Endothelial cell of hepatic sinusoid (primary cell): ENCODE measurements around the gene CELF2.

Source experiments
- in situ Hi-C: cut with HindIII; loops from 2 replicates; pipeline ENCODE4 v1.10.0; 2017; ENCODE audit warnings: low sequenced_read_pairs

The CELF2 gene

GRCh38 chr10:11261143-11261542 is 243.5 kb downstream of the CELF2 start:
- in situ Hi-C loops = no loop called here

GRCh38 chr10:11261687-11262493 is 244.2 kb downstream of the CELF2 start:
- in situ Hi-C loops = no loop called here

- in situ Hi-C loops = no loop called here
These were observed 245.0 kb downstream of the CELF2 start for GRCh38 chr10:11262494-11263345.

- in situ Hi-C loops = no loop called here
These were observed 246.1 kb downstream of the CELF2 start for GRCh38 chr10:11263767-11264166.

GRCh38 chr10:11264296-11265048 is 246.8 kb downstream of the CELF2 start:
- in situ Hi-C loops = no loop called here

GRCh38 chr10:11265484-11265883 is 247.8 kb downstream of the CELF2 start:
- in situ Hi-C loops = no loop called here

GRCh38 chr10:11266426-11266825 is 248.8 kb downstream of the CELF2 start:
- in situ Hi-C loops = no loop called here

- in situ Hi-C loops = no loop called here
These were observed 252.6 kb downstream of the CELF2 start for GRCh38 chr10:11270135-11270857.

GRCh38 chr10:11270858-11271179 is 253.1 kb downstream of the CELF2 start:
- in situ Hi-C loops = no loop called here

- in situ Hi-C loops = no loop called here
These were observed 255.3 kb downstream of the CELF2 start for GRCh38 chr10:11272915-11273389.

- in situ Hi-C loops = no loop called here
These were observed 256.8 kb downstream of the CELF2 start for GRCh38 chr10:11274452-11274851.

GRCh38 chr10:11275651-11276050 is 258.0 kb downstream of the CELF2 start:
- in situ Hi-C loops = no loop called here

- in situ Hi-C loops = no loop called here
These were observed 258.8 kb downstream of the CELF2 start for GRCh38 chr10:11276449-11276990.

- in situ Hi-C loops = no loop called here
These were observed 261.6 kb downstream of the CELF2 start for GRCh38 chr10:11279314-11279713.

- in situ Hi-C loops = no loop called here
These were observed 262.7 kb downstream of the CELF2 start for GRCh38 chr10:11280187-11280932.

GRCh38 chr10:11282156-11282555 is 264.5 kb downstream of the CELF2 start:
- in situ Hi-C loops = no loop called here

- in situ Hi-C loops = no loop called here
These were observed 265.0 kb downstream of the CELF2 start for GRCh38 chr10:11282661-11283060.

- in situ Hi-C loops = no loop called here
These were observed 266.8 kb downstream of the CELF2 start for GRCh38 chr10:11284291-11285085.

- in situ Hi-C loops = no loop called here
These were observed 267.5 kb downstream of the CELF2 start for GRCh38 chr10:11285171-11285570.
